ENCODE data around the gene CCR2.

DNA sequence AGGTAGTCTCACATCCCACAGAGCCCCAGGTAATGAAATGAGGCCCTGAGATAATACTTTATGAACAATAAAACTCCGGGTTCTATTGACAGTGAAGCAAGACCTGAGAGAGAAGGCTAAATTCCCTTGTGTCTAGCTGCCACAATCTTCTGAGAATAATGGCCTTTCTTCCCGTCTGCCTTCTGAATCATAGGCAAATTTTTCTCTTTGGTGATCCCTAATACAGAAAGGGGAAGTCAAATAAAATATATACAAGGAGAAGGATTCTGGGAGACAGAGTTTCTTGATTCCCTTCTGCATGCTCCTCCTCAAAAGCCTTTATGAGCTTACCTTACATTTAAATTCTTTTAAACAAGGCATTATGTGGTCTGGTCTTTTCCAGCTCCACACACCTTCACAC, 29.9 kb upstream of the CCR2 start:
- TF ChIP-seq POLR2A (IDR thresholded peaks at IDR 0.05; ENCODE audit: extremely low read depth, insufficient read length): no peak
- TF ChIP-seq CTCF (IDR thresholded peaks at IDR 0.05; ENCODE audit: low read depth, low read length): no peak
- TF ChIP-seq MYC (IDR thresholded peaks at IDR 0.05; ENCODE audit: low read depth, low read length): no peak
- TF ChIP-seq, protein P1, sequence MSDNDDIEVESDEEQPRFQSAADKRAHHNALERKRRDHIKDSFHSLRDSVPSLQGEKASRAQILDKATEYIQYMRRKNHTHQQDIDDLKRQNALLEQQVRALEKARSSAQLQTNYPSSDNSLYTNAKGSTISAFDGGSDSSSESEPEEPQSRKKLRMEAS (IDR thresholded peaks at IDR 0.05; ENCODE audit: low read depth, low read length): no peak
